Endothelial cell of umbilical vein (primary cell): Measurements from ENCODE around the gene CNTNAP2.

Experiments
- CTCF ChIP-seq, 2 donors: IDR thresholded peaks; 1 replicate in 1 of 2; 2 replicates in 1 of 2; pipeline ENCODE4 v1.5.1; 2011; ENCODE audit warnings: low read length in 2 of 2, mild to moderate bottlenecking in 2 of 2, moderate library complexity in 2 of 2, control low read depth in 1 of 2, inconsistent platforms in 1 of 2, low read depth in 1 of 2; ENCODE audit not compliant: insufficient read depth in 1 of 2; ENCODE audit errors: extremely low read depth in 1 of 2
- EZH2 ChIP-seq: IDR thresholded peaks from 2 replicates; pipeline ENCODE4 v1.6.1; 2012; ENCODE audit warnings: borderline replicate concordance, low read depth, mild to moderate bottlenecking, moderate library complexity, low read length, inconsistent platforms; ENCODE audit not compliant: severe bottlenecking
- GATA2 ChIP-seq: IDR thresholded peaks from 2 replicates; pipeline ENCODE4 v1.7.0; 2011; ENCODE audit warnings: low read depth, mild to moderate bottlenecking, moderate library complexity, mixed read lengths, low read length; ENCODE audit not compliant: insufficient read length, insufficient read depth
- JUN ChIP-seq: IDR thresholded peaks from 2 replicates; pipeline ENCODE4 v1.6.1; 2011; ENCODE audit warnings: borderline replicate concordance, low read depth; ENCODE audit not compliant: insufficient read length, insufficient read depth
- MAX ChIP-seq: IDR thresholded peaks from 2 replicates; pipeline ENCODE4 v1.6.1; 2011; ENCODE audit not compliant: insufficient read depth, insufficient read length
- MYC ChIP-seq: IDR thresholded peaks from one replicate; pipeline ENCODE4 v1.6.1; 2011; ENCODE audit warnings: mild to moderate bottlenecking, low read depth, low read length
- POLR2A ChIP-seq: IDR thresholded peaks from 2 replicates; pipeline ENCODE4 v1.6.1; 2012; ENCODE audit warnings: low read depth, mild to moderate bottlenecking, control low read depth, low read length
- POLR2AphosphoS5 ChIP-seq: IDR thresholded peaks from 2 replicates; pipeline ENCODE4 v1.6.1; 2012; ENCODE audit warnings: low read depth, mild to moderate bottlenecking, control low read depth, low read length, moderate library complexity; ENCODE audit not compliant: insufficient read depth

DNA sequence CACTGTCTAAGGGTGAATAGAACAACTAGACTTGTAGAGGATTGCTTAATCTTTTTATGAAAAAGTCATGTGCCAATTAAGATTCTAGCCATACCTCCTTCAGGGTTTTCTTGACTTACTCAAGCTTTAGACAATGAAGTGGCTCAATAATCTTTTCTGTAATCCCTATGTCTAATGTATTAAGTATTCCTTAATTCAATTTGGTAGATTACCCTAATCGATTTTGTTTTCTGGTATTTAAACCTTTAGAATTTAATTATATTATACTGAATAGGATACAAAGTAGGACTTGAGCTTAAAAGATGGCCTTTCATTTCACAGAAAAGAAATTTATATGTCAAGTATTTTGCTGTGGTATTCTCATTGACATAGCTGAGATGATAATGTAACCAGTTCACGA is 1876.1 kb downstream of the CNTNAP2 start:
- no peak for TF ChIP-seq CTCF (IDR thresholded peaks at IDR 0.05; ENCODE audit: extremely low read depth in 1 of 2, insufficient read depth in 1 of 2, low read depth in 1 of 2, low read length in 2 of 2)
- no peak for TF ChIP-seq POLR2AphosphoS5
- TF ChIP-seq MAX: no peak
- no peak for TF ChIP-seq EZH2
- no peak for TF ChIP-seq POLR2A
- no peak for TF ChIP-seq JUN
- no peak for TF ChIP-seq GATA2
- TF ChIP-seq MYC: no peak
